ENCODE results near the gene PITPNM2.
A peak's percentile ranks its signal among the peaks of the same experiment; 100 is the strongest.

The PITPNM2 gene

GRCh38 chr12:123150744-123151456 is at the start of gene PITPNM2:
Gene PITPNM2, minus strand, starts transcription at chr12:123151090. Its CDS starts 116,500 bp downstream, at chr12:123034590.
- DNase-seq: peak; percentile 66

GRCh38 chr12:123200414-123200813 is 49.5 kb upstream of the PITPNM2 start:
- DNase-seq: no peak

- no peak for DNase-seq
These were observed 49.0 kb upstream of the PITPNM2 start for GRCh38 chr12:123199936-123200335.

- DNase-seq: no peak
These were observed 36.7 kb upstream of the PITPNM2 start for GRCh38 chr12:123187637-123188036.

- DNase-seq: no peak
These were observed 29.3 kb upstream of the PITPNM2 start for GRCh38 chr12:123180171-123180570.

- no peak for DNase-seq
These were observed 21.1 kb upstream of the PITPNM2 start for GRCh38 chr12:123171967-123172366.

GRCh38 chr12:123167329-123167728 is 16.4 kb upstream of the PITPNM2 start:
- DNase-seq: no peak

GRCh38 chr12:123165537-123165936 is 14.6 kb upstream of the PITPNM2 start:
- DNase-seq: no peak

- DNase-seq: no peak
These were observed 13.9 kb upstream of the PITPNM2 start for GRCh38 chr12:123164710-123165261.

GRCh38 chr12:123164222-123164621 is 13.3 kb upstream of the PITPNM2 start:
- DNase-seq: no peak

- no peak for DNase-seq
These were observed 12.3 kb upstream of the PITPNM2 start for GRCh38 chr12:123163227-123163626.

GRCh38 chr12:123160801-123161487 is 10.1 kb upstream of the PITPNM2 start:
- no peak for DNase-seq

GRCh38 chr12:123153906-123154305 is 3.0 kb upstream of the PITPNM2 start:
- no peak for DNase-seq

- DNase-seq: no peak
These were observed 1.9 kb upstream of the PITPNM2 start for GRCh38 chr12:123152833-123153232.

GRCh38 chr12:123151457-123152454 is 866 bp upstream of the PITPNM2 start:
- DNase-seq: peak; percentile 20

- peak; percentile 19 for DNase-seq
These were observed 581 bp downstream of the PITPNM2 start for GRCh38 chr12:123150275-123150743.

- DNase-seq: no peak
These were observed 1.2 kb downstream of the PITPNM2 start for GRCh38 chr12:123149501-123150274.

GRCh38 chr12:123149088-123149487 is 1.8 kb downstream of the PITPNM2 start:
- no peak for DNase-seq

GRCh38 chr12:123148655-123149054 is 2.2 kb downstream of the PITPNM2 start:
- no peak for DNase-seq

- no peak for DNase-seq
These were observed 2.7 kb downstream of the PITPNM2 start for GRCh38 chr12:123148223-123148622.

- DNase-seq: no peak
These were observed 5.7 kb downstream of the PITPNM2 start for GRCh38 chr12:123145211-123145610.
